ENCODE measurements around the gene OSBPL8. TPM values are rescaled to one million over a fixed set of nuclear protein-coding genes. Genes with fewer than 3 reads are reported as not detected.
A peak's percentile ranks its signal among the peaks of the same experiment; 100 is the strongest.

OSBPL8 gene
- total RNA-seq, 1 donor from 2014 or later = 33.1 TPM

DNA sequence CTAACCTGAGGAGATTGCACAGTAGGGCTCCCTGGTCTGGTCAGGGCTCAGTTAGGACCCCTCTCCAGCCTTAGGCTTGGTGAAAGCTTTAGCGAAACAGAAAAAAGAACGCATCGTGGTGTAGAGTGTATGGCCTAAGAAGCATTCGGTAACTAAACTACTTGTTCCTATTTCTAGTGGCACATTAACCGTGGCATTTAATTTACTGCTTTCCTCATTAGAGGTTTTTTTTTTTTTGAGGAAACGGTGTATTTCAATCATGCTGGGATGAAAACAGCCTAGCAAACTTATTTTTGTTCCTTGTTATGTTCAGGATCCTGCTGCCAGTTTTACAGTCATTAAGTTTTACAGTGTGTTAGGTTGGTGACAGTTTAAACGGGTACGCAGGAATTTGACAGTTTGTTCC lies 518 bp upstream of the OSBPL8 start:
- no peak for ATAC-seq
- no peak for DNase-seq (ENCODE audit: missing footprints)
- intact Hi-C loops (cut with DNase I) = no loop called here

DNA sequence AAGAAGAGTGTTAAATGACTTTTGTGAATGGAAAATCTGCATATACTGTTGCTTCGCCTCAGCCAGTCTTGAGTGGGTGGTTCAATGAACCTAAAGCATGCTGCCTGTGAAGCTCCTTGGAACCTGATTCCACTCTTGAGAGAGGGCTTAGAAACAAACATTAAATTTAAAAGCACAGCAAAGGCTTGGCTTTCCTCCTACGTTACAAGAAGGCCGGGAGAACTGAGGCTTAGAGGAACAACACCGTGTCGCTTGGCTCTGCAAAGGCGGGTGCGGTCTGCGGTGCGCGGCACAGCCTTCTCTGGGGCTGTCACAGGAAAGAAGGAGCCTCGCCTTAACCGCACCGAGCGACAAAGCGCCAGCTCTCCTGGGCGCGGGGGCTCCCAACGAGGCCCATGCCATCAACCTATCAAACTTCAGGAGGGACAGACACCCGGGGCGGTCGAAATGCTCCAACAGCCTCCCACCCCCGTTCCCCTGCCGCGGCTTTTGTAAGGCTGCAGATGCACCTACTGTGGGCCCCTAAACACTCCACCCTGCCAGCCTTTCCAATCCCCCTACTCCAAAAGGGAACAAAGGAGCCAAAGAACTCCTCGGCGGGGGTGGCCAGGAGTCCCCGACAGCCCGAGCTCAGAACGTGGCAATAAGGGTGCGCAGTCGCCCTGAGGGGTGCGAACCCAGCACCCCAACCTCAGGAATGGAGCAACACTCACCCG lies 729 bp downstream of the OSBPL8 start:
- ATAC-seq (peak; percentile 58), DNase-seq (ENCODE audit: missing footprints) (peak; percentile 86)
- intact Hi-C loops (cut with DNase I) = loop anchor here (2.0 to 5.0 kb wide), 4 partner anchors 92 to 1047 kb away; partner anchors contain the start of genes KRR1 and NAP1L1

DNA sequence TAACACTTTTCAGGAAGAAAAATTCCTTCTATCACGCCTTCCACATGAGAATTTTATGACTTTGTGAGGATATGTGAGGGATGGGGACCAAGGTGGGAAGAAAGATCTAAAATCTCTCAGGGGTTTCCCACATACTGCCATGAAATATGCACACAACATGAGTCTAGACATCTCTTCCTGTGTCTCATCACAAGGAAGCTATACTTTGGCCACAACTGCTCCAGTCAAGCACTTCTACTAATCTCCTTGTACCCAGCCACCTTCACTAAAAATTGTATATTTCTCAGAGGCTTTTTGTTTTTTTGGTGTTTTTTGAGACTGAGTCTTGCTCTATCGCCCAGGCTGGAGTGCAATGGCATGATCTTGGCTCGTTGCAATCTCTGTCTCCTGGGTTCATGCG lies 3.2 kb downstream of the OSBPL8 start:
- intact Hi-C loops (cut with DNase I) = loop anchor here (5.0 kb wide), 2 partner anchors 89 to 1044 kb away; partner anchors contain the start of gene KRR1
- DNase-seq (ENCODE audit: missing footprints) (no peak), ATAC-seq (no peak)

DNA sequence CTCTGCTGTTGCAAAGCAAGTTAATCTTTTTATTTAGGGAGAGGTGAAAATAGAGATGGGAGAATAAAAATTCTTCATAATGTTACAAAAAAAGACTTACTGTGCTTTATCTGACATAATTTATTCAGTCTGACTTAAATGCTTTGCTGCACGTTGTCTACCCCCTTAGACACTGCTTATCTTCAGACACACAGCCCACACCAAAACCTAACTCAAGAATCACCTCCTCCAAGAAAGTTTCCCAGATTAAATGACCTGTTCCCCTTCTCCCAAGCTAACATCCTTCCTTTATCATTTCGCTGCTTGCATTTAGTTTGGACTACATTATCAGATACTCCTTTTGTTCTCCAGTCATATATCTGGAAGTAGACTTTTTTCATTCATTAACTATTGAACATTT lies 3.8 kb downstream of the OSBPL8 start:
- intact Hi-C loops (cut with DNase I) = loop anchor here (5.0 kb wide), 2 partner anchors 88 to 1043 kb away; partner anchors contain the start of gene KRR1
- DNase-seq (ENCODE audit: missing footprints) = no peak

DNA sequence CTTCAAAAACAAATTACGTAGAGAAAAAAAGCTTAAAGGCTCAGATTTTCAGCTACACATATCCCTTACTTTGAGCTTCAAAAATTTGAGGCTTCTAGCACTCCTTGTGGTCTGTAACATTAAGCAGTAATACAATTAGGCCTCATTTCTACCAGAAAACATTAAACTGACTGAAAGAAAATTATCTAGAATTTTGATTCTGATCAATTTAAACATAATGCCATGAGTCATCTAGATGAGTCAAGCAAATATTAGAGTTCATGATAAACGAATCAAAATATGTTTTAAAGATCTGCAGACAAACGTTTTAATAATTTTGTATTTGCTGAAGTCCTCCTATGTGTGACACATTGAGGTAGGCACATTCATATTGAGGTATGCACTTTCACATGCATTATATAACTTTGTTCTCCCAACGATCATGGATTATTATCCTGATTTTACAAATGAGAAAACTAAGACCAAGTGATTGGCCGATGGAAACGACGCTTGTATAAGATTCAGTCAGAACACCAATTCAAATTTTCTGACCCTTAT lies 4.3 kb downstream of the OSBPL8 start:
- intact Hi-C loops (cut with DNase I) = loop anchor here (5.0 kb wide), 2 partner anchors 88 to 1043 kb away; partner anchors contain the start of gene KRR1
- DNase-seq (ENCODE audit: missing footprints) = no peak

More for the DNA sequence above, 3.8 kb downstream of the OSBPL8 start:
- no peak for ATAC-seq

DNA sequence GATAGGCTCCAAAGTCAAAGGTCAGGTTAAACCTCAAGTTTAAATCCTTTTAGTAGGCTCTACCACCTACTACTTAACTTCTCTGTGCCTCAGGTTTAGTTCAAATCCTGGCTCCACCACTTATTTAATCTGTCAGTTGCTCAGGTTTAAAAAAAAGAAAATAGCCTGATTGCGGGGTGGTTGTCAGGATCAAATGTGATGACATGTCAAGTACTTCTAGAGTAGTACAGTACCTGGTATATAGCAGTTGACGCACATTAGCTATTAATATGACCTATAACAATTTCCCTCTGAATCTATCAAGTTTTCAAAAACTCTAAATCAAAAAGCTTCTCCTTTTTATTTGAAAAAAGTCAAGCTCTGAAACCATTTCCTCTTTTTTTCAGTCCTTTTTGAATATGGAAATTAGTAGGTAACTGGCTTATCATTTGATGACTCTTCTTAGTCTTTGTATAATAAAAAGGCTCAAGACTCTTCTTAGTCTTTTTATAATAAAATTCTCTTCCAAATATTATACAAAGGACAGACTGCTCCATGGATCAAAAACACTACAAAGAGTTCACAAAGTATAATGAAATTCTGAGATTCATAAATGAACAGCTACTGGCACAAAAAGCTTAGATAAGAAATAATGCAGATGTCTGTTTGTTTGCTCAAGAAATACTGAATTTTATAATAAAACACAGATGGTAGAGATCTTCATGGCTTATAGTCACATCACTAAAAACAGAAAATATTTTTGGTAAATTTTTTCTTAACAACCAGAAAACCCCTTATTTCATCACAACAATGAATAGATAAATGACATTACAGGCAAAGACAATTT lies 5.0 kb downstream of the OSBPL8 start:
- ATAC-seq (peak; percentile 40), DNase-seq (ENCODE audit: missing footprints) (no peak)
- intact Hi-C loops (cut with DNase I) = loop anchor here (5.0 kb wide), 2 partner anchors 87 to 1042 kb away; partner anchors contain the start of gene KRR1

More for the DNA sequence above, 4.3 kb downstream of the OSBPL8 start:
- ATAC-seq = no peak

DNA sequence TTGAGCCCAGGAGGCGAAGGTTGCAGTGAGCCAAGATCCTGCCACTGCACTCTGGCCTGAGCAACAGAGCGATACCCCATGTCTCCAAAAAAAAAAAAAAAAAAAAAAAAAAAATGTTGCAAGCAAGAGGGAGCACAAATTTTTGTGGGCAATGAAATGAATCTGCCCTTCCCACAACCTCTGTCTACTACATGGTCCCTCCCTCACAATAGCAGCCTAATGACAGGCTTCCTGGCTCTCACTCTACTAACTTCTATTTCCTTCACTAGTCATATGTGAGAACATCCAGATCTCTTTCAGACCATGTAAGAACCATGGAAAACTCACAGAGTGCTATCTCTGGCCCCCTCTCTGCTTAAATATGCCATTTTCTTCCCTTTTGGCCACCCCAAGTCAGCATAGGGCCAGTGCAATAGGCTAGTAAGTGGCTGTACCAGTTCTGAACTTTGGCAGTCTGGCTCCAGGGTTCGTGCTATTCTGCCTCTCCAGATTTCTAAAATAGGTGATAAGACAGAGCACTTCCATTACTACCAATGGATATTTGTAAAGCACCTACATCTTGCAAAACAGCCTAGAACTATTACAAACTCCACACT lies 7.1 kb downstream of the OSBPL8 start:
- ATAC-seq (peak; percentile 55), DNase-seq (ENCODE audit: missing footprints) (no peak)
- intact Hi-C loops (cut with DNase I) = no loop called here

DNA sequence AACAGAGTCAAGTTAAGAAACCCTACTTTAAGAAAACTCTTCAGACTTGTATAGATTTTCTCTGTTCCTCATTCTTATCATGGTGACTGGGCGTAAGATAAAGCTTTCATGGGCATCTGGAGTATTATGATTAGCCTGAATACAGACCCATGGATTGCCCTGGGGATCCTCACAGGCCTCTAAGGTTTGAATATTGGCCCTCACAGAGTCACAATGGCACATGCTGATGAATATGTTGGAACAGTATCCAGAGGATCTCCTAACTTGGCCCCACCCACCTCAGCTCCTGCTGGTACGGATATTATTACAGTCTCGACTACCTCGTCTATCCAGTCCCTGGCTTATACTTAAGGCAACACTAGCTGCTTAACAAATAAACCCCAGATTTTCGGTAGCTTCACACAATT lies 8.1 kb downstream of the OSBPL8 start:
- DNase-seq (ENCODE audit: missing footprints) (no peak), ATAC-seq (no peak)
- intact Hi-C loops (cut with DNase I) = no loop called here

DNA sequence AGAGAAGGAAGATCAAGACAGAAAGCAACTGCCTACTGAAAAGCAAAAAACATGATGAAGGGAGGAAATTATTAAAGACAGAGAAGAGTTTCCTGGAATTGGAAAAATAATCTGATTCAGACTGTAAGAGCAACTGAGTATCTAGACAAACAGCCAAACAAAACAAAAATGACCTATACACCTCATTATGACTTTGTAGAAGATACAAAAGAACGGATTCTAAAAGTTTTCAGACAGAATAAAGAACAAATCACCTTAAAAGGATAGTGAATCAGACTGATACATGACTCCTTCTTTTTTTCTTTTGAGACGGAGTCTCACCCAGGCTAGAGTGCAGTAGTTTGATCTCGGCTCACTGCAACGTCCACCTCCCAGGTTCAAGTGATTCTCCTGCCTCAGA lies 10.4 kb downstream of the OSBPL8 start:
- intact Hi-C loops (cut with DNase I) = no loop called here
- ATAC-seq = no peak
- no peak for DNase-seq (ENCODE audit: missing footprints)

DNA sequence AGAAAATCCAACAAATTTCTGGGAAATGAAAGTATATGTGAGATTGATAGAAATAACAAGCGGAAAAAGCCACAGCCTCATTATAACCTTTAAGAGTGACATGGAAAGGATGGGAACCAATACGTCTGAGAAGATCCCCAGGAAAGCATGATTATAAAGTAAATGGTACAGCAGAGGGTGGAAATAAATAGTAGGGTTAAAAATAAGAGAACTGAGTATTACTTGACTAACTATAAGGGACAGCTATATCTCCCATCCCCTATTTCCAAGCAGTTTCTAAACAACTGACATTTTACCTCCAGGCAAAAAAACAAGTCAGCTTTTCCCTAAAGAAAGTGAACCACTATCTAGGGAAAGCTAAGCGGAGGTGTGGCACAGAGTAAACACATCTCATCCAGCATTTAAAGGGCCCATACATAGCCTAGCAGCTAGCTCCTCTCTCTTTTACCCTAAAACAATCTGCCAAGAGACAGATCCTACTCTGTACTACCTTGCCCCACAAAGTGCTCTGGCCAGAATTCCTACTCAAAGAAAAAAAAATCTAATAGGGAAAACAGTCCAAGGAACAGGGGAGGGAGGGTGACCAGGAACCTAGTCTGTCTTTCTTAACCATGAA lies 11.2 kb downstream of the OSBPL8 start:
- DNase-seq (ENCODE audit: missing footprints) = no peak
- intact Hi-C loops (cut with DNase I) = no loop called here
- no peak for ATAC-seq

DNA sequence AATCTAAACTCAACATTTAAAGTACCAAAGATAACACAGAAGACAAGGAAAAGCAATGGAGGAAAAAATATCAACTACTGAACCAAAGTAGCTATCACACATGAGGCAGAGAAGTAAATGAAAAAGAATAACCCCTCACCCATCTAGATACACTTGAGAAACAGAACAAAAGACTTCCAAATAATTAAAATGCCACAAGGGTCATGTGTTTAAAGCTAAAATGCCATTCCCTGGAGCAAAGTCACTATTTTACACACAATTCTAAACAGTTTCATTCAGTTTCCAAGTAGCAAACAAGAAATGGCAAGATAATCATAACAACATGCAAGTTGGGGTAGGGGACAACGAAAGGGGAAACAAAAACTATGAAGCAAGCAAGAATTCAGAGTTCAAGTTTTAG lies 12.0 kb downstream of the OSBPL8 start:
- DNase-seq (ENCODE audit: missing footprints) (no peak), ATAC-seq (no peak)
- intact Hi-C loops (cut with DNase I) = no loop called here

DNA sequence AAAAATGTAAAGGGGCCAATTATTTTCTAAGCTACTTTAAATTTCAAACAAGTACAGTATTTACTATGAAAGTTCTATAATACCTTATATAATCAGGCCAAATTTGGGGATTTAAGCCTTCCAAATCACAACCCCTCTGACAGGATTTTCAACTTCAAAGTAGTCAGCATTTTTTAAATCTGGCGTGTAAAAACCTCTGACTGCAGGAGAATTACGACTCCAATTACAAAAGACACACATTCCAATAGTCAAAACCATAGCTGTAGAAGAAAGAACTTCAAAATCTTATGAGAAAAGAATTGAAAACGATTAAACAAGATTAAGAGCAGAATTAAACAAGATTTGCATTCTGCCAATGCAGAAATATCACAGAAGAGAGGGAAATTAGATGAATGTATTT lies 12.7 kb downstream of the OSBPL8 start:
- intact Hi-C loops (cut with DNase I) = no loop called here
- ATAC-seq (no peak), DNase-seq (ENCODE audit: missing footprints) (no peak)

DNA sequence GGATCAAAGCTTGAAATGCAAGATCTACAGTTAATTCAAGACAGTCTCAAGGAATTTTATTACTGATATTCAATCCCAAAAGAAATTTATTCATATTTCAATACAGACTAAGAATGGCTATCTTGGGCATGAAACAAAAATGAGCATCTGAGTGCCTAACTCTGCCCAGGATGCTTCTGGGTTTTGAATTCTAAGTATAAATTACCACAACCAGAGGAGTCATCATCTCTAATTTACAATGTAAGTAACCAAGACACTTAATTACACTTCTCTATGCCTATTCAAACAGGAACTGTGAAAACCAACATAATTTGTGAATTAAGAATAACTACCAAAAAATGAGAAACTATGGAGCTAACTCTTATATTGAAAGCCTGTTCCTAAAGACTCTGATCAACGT lies 14.1 kb downstream of the OSBPL8 start:
- no peak for DNase-seq (ENCODE audit: missing footprints)
- intact Hi-C loops (cut with DNase I) = no loop called here
- ATAC-seq = no peak

DNA sequence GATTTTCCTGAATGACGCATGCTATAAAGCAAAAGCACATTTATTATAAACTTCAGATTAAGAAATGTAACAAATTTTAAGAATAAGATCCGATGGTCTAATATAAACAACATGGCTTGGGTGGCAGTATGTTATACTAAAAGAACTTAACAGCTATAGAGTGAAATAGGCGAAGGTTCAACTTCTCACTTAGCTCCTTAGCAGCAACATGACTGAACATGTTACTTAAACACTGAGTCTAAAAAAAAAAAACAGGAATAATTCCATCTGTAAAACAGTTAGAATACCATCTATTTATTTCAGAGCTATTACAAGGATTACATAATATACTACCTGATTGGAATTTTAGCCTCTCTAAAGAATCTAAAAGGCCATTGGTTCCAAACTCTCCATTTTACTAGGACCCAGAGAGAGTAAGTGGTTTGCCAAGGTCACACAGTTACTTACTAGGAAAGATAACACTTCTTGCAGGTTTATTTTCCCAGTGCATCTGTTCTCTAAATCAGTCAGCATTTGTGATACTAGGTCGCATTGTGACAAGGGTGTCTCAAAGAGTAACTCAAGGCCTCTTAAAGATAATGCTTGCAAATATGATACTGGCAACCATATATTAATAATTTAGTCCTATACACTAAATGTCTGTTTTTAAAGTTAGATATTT lies 14.8 kb downstream of the OSBPL8 start:
- intact Hi-C loops (cut with DNase I) = no loop called here
- DNase-seq (ENCODE audit: missing footprints) (no peak), ATAC-seq (no peak)

DNA sequence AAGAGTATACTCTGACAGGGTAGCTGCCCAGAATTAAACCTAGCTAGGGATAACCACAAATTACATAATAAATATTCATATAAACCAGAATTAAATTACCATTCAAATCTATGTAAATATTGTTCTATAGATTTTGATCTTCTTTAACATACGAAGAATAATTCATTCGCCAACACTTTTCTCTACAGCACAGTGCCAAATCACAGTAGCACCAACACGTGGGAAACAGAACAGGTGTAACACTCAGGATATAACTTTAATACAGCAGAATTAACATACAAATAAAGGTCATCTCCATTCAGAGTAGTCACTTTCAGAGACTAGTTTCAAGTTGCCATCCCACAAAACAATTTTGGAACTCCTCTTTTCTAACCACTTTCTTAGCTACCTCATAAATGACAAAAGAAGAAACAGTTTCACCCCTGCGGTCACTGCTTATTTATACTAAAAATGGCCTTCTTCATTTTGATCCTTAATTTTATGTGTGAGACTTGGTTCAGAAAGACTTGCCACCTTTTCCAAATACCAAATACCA lies 15.7 kb downstream of the OSBPL8 start:
- no peak for ATAC-seq
- intact Hi-C loops (cut with DNase I) = no loop called here
- DNase-seq (ENCODE audit: missing footprints) = no peak

DNA sequence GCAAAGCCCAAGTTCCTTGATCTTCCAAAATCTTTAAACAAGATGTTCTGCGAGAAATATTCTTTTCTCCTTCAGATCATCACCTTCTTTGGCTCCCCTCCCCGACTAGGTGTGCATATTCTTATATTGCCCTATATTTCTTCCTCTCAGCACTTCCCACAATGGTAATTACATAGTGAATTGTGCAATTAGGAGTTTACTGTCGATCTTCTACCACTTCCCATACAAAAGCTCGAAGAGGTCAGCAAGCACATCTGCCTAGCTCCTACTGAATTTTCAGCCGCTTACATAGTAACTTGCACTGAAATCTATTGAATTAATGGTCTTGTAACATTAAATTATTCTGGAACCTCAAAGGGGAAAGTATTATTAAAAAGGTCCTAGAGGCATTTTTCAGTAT lies 16.7 kb downstream of the OSBPL8 start:
- DNase-seq (ENCODE audit: missing footprints) (no peak), ATAC-seq (no peak)
- intact Hi-C loops (cut with DNase I) = no loop called here

DNA sequence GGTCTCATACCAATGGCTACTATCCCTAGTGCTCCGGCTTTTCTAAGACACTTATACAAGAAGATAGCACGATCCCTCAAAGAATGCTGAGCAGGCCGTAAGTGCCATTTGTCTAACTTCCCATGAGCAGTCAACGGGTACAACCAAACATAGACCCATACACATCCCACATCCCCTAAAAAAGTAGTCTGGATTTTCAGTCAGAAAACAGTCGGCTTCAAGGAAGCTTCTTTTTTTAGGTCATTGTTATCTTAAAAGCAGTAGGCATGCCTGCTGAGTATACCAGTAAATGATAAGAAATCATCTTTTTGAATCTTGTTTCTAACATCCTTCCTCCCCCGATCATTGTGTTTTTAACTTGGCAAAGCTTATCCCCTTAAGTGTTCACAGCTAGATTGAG lies 19.8 kb downstream of the OSBPL8 start:
- ATAC-seq (no peak), DNase-seq (ENCODE audit: missing footprints) (no peak)
- intact Hi-C loops (cut with DNase I) = no loop called here

DNA sequence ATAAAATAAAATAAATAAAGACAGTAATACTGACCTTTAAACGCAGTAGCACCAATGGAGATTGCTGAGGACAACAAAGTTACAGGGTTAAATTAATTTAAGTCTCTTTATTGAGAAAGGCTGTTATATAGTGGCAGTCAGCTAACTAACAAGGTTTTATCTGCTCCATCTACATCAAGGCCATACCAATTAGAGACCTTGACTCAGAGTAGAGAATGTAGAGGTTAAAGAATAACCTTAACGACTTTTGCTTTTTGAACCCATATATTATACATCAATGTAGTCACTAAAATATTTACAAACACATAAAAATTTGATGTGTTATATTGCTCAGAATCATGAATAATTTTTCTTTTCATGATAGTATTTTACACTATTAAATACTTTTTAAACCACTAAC lies 21.6 kb downstream of the OSBPL8 start:
- intact Hi-C loops (cut with DNase I) = no loop called here
- ATAC-seq (no peak), DNase-seq (ENCODE audit: missing footprints) (no peak)
